PC-3 (cell line): ENCODE measurements around the gene AOPEP. TPM values are rescaled to one million over a fixed set of nuclear protein-coding genes. Genes with fewer than 3 reads are reported as not detected.

Source experiments
- ATAC-seq: fragments of 200-7000 bp; cut with Tn5 transposase; 2 replicates; pipeline ENCODE4 v1.9.1; 2020; ENCODE audit warnings: mild to moderate bottlenecking, moderate library complexity
- BruUV-seq: library from RNA; stranded (reverse); fragments of 400-500 nt; replicated peaks from 2 replicates; lab custom pipeline; 2021; lab: Mats Ljungman, UMichigan
- CTCF ChIA-PET: fragments of 300-600 bp; sonication (Branson Sonifier 250); formaldehyde crosslinking; loops from one replicate; lab custom pipeline; 2022; ENCODE audit warnings: antibody characterized with exemption; lab: Charles Lee
- POLR2A ChIA-PET: fragments of 300-600 bp; sonication (Branson Sonifier 250); formaldehyde crosslinking; loops from one replicate; lab custom pipeline; 2022; ENCODE audit warnings: antibody characterized with exemption; ENCODE audit not compliant: unreplicated experiment; lab: Charles Lee
- DNase-seq: peaks from one replicate; pipeline ENCODE4 v3.0.0-alpha.2; 2015
- H2AFZ ChIP-seq: fragments of 300-600 bp; sonication (generic); 2 replicates; pipeline ENCODE4 v1.6.0; 2016; ENCODE audit warnings: antibody characterized with exemption, low read length
- H3F3A ChIP-seq: fragments of 300-600 bp; sonication (generic); one replicate; pipeline ENCODE4 v1.6.0; 2017; ENCODE audit warnings: antibody characterized with exemption, low read length, control low read depth, mild to moderate bottlenecking; ENCODE audit not compliant: unreplicated experiment
- H3K27ac ChIP-seq: fragments of 300-600 bp; sonication (generic); 2 replicates; pipeline ENCODE4 v1.5.1; 2016; ENCODE audit warnings: mild to moderate bottlenecking, low read length
- H3K27me3 ChIP-seq: fragments of 300-600 bp; sonication (generic); 2 replicates; pipeline ENCODE4 v1.6.1; 2016; ENCODE audit warnings: low read length, mixed read lengths
- H3K36me3 ChIP-seq: fragments of 300-600 bp; sonication (generic); 2 replicates; pipeline ENCODE4 v1.6.1; 2016; ENCODE audit warnings: low read depth, mixed run types, low read length, mixed read lengths
- H3K4me1 ChIP-seq: fragments of 300-600 bp; sonication (generic); 2 replicates; pipeline ENCODE4 v1.5.1; 2016; ENCODE audit warnings: low read length; ENCODE audit not compliant: insufficient read depth
- H3K4me2 ChIP-seq: fragments of 300-600 bp; sonication (generic); 2 replicates; pipeline ENCODE4 v1.6.0; 2016; ENCODE audit warnings: low read length
- H3K4me3 ChIP-seq: fragments of 300-600 bp; sonication (generic); 2 replicates; pipeline ENCODE4 v1.5.1; 2016; ENCODE audit warnings: mild to moderate bottlenecking, low read length, mixed read lengths
- H3K79me2 ChIP-seq: fragments of 300-600 bp; sonication (generic); 2 replicates; pipeline ENCODE4 v1.6.1; 2017; ENCODE audit warnings: low read length, mixed read lengths
- H3K9ac ChIP-seq: fragments of 300-600 bp; sonication (generic); 2 replicates; pipeline ENCODE4 v1.6.0; 2016; ENCODE audit warnings: mild to moderate bottlenecking, low read length
- H3K9me2 ChIP-seq: fragments of 300-600 bp; sonication (generic); replicated peaks from 2 replicates; pipeline ENCODE4 v1.6.1; 2016; ENCODE audit warnings: mixed run types, low read length, mixed read lengths
- H3K9me3 ChIP-seq: fragments of 300-600 bp; sonication (generic); 2 replicates; pipeline ENCODE4 v1.6.1; 2016; ENCODE audit warnings: low read length, mixed read lengths
- H4K20me1 ChIP-seq: fragments of 300-600 bp; sonication (generic); 2 replicates; pipeline ENCODE4 v1.6.1; 2016; ENCODE audit warnings: low read length, mixed read lengths
- EZH2 ChIP-seq: fragments of 300-600 bp; sonication (generic); IDR thresholded peaks from one replicate; pipeline ENCODE4 v1.6.1; 2017; ENCODE audit warnings: antibody characterized with exemption, mild to moderate bottlenecking, low read length; ENCODE audit not compliant: unreplicated experiment
- EZH2phosphoT487 ChIP-seq: fragments of 300-600 bp; sonication (generic); IDR thresholded peaks from 2 replicates; pipeline ENCODE4 v1.6.1; 2018; ENCODE audit warnings: mild to moderate bottlenecking, antibody characterized with exemption, low read length, borderline replicate concordance
- intact Hi-C: fragments of 100-400 bp; cut with micrococcal nuclease; formaldehyde crosslinking; loops from 2 replicates; pipeline ENCODE4 v1.9.0; 2023
- total RNA-seq: library from RNA; depleted of rRNA; stranded (reverse); fragments of >200 nt; gene quantifications from 2 replicates; pipeline ENCODE4 v1.2.3, GENCODE V29; 2014
- TF ChIP-seq, protein P1 (sequence below): fragments of 300-600 bp; sonication (generic); conservative IDR thresholded peaks from 2 replicates; pipeline ENCODE4 v1.5.1; 2017; ENCODE audit warnings: antibody characterized with exemption, low read depth, mild to moderate bottlenecking, low read length

Gene AOPEP
- total RNA-seq, 1 experiment from 2014 or later: 23.1 TPM

DNA sequence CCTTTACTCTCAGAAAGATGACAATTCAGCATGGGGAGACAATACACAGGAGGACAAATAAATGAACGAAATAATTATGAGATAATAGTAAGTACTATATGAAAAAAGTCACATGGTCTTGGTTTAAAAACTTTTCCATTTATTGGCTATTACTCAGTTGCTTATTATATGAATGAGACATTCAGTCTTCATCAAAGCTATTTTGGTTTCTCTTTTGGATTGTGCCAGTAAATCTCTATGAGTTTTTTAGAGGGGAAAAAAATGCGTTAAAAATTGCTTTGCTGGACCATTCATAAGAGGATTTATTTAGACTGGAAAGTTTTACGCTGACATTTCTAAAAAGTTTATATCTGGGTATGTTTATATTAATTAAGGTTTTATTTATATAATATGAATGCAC is 137.7 kb downstream of the AOPEP start:
- CTCF ChIA-PET: no interaction called here
- no peak overlapping the region for H2AFZ ChIP-seq
- POLR2A ChIA-PET: no interaction called here
- no peaks in the 10 kb centered on the region for H3K9me3 ChIP-seq
- peaks cover 8% of the 10 kb centered on the region for H3F3A ChIP-seq
- DNase-seq: no peak
- no TSS peak for BruUV-seq
- H3K79me2 ChIP-seq: 0 out of 2 replicates have a peak, but pooled peaks cover 5% of the 10 kb centered on the region
- no peaks in the 10 kb centered on the region for H3K9me2 ChIP-seq
- H3K4me2 ChIP-seq: no peak overlapping the region
- intact Hi-C loops: no loop called here
- H3K4me3 ChIP-seq: no peak overlapping the region
- no peaks in the 10 kb centered on the region for H4K20me1 ChIP-seq
- H3K4me1 ChIP-seq: peaks cover 50% of the 10 kb centered on the region
- H3K9ac ChIP-seq: no peak overlapping the region
- no peak overlapping the region for H3K27ac ChIP-seq
- no peak for ATAC-seq
- H3K27me3 ChIP-seq: no peaks in the 10 kb centered on the region
- TF ChIP-seq EZH2phosphoT487 (no peak), EZH2 (no peak)
- TF ChIP-seq, protein P1, sequence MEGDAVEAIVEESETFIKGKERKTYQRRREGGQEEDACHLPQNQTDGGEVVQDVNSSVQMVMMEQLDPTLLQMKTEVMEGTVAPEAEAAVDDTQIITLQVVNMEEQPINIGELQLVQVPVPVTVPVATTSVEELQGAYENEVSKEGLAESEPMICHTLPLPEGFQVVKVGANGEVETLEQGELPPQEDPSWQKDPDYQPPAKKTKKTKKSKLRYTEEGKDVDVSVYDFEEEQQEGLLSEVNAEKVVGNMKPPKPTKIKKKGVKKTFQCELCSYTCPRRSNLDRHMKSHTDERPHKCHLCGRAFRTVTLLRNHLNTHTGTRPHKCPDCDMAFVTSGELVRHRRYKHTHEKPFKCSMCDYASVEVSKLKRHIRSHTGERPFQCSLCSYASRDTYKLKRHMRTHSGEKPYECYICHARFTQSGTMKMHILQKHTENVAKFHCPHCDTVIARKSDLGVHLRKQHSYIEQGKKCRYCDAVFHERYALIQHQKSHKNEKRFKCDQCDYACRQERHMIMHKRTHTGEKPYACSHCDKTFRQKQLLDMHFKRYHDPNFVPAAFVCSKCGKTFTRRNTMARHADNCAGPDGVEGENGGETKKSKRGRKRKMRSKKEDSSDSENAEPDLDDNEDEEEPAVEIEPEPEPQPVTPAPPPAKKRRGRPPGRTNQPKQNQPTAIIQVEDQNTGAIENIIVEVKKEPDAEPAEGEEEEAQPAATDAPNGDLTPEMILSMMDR: no peak
- H3K36me3 ChIP-seq: no peaks in the 10 kb centered on the region

DNA sequence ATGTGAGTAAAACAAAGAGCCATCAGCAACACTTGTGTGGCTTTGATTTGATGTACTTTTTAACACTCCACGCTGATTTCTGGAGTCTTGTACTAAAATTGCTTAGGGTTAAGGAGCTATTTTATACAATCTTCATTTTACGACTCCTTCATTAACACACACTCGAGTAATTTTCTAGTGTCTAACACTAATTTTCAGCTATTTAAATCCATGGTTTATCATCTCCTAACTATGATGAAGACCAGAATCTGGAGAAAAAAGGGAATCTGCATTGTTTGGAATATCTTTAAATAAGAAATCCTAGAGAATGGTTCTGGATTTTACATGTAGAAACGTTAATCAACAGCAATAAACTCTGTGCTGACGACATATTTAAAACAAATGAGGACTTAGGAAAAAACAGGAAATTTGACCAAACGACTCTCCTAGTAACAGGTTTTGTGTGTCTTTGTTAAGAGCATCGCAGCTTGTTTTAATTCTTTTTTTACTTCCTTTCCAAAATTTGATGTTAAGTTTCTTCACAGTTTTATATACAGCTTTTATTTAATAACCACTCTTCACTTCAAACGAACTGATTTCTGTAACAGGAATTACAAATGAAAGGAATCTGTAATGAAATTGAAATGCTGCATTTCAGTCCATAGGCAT is 138.5 kb downstream of the AOPEP start:
- Histone ChIP-seq H3F3A (peaks cover 8% of the 10 kb centered on the region), H3K79me2 (0 out of 2 replicates have a peak, but pooled peaks cover 5% of the 10 kb centered on the region), H3K9ac (no peak overlapping the region), H3K9me2 (no peaks in the 10 kb centered on the region), H3K36me3 (no peaks in the 10 kb centered on the region), H3K27me3 (no peaks in the 10 kb centered on the region), H3K4me1 (peaks cover 57% of the 10 kb centered on the region), H3K27ac (0 out of 2 replicates have a peak overlapping the region, but pooled peaks have one; percentile 99), H2AFZ (no peak overlapping the region), H3K4me3 (no peak overlapping the region), H3K9me3 (no peaks in the 10 kb centered on the region), H4K20me1 (no peaks in the 10 kb centered on the region), H3K4me2 (no peak overlapping the region)
- no peak for ATAC-seq
- TF ChIP-seq EZH2phosphoT487 (no peak), EZH2 (no peak)
- TF ChIP-seq, protein P1: no peak
- ChIA-PET CTCF (no interaction called here), POLR2A (no interaction called here)
- no TSS peak for BruUV-seq
- DNase-seq: no peak
- intact Hi-C loops: no loop called here
